Astrocyte (in vitro differentiated cells and primary cell): ENCODE data around the gene POU2F2. TPM values are rescaled to one million over a fixed set of nuclear protein-coding genes. Genes with fewer than 3 reads are reported as not detected.
A peak's percentile ranks its signal among the peaks of the same experiment; 100 is the strongest.

Source experiments
- DNase-seq: peaks from one replicate; pipeline ENCODE4 v3.0.0-alpha.2; 2010; ENCODE audit warnings: low read depth
- FAIRE-seq: peaks from 2 replicates; lab custom pipeline; 2011; peaks lifted over from hg19 to GRCh38; lab: Jason Lieb, UNC
- H2AFZ ChIP-seq: 2 replicates; pipeline ENCODE4 v1.6.0; 2012; ENCODE audit warnings: low read depth, low read length, inconsistent platforms
- H3K27ac ChIP-seq: 2 replicates; pipeline ENCODE4 v1.5.1; 2011; ENCODE audit warnings: low read depth, low read length, inconsistent platforms
- H3K27me3 ChIP-seq: 2 replicates; pipeline ENCODE4 v1.6.0; 2011; ENCODE audit warnings: low read length, inconsistent platforms; ENCODE audit not compliant: insufficient read depth
- H3K36me3 ChIP-seq: 2 replicates; pipeline ENCODE4 v1.5.1; 2011; ENCODE audit warnings: low read length, inconsistent platforms; ENCODE audit not compliant: insufficient read depth
- H3K4me1 ChIP-seq: 2 replicates; pipeline ENCODE4 v1.5.1; 2011; ENCODE audit warnings: low read length, inconsistent platforms; ENCODE audit not compliant: insufficient read depth
- H3K4me2 ChIP-seq: 2 replicates; pipeline ENCODE4 v1.6.0; 2012; ENCODE audit warnings: low read length, inconsistent platforms
- H3K4me3 ChIP-seq: 2 replicates; pipeline ENCODE4 v1.5.1; 2011; ENCODE audit warnings: low read depth, mild to moderate bottlenecking, low read length, inconsistent platforms; ENCODE audit not compliant: insufficient read depth
- H3K79me2 ChIP-seq: 2 replicates; pipeline ENCODE4 v1.6.0; 2012; ENCODE audit warnings: mild to moderate bottlenecking, low read length, inconsistent platforms; ENCODE audit not compliant: insufficient read depth
- H3K9ac ChIP-seq: 2 replicates; pipeline ENCODE4 v1.6.0; 2012; ENCODE audit warnings: mild to moderate bottlenecking, low read length, inconsistent platforms
- H3K9me3 ChIP-seq: 2 replicates; pipeline ENCODE4 v1.5.1; 2012; ENCODE audit warnings: low read depth, mild to moderate bottlenecking, low read length, inconsistent platforms; ENCODE audit not compliant: insufficient read depth
- H4K20me1 ChIP-seq: 2 replicates; pipeline ENCODE4 v1.6.0; 2012; ENCODE audit warnings: low read length, inconsistent platforms; ENCODE audit not compliant: insufficient read depth
- H3K27ac Mint-ChIP-seq: one replicate; pipeline ENCODE4 v1.8.0; 2021; ENCODE audit warnings: mild to moderate bottlenecking, mixed read lengths; ENCODE audit not compliant: unreplicated experiment
- H3K27me3 Mint-ChIP-seq: one replicate; pipeline ENCODE4 v1.8.0; 2021; ENCODE audit warnings: low read depth, mixed read lengths; ENCODE audit not compliant: unreplicated experiment
- H3K36me3 Mint-ChIP-seq: one replicate; pipeline ENCODE4 v1.8.0; 2021; ENCODE audit warnings: low read depth, mixed read lengths; ENCODE audit not compliant: unreplicated experiment
- H3K4me1 Mint-ChIP-seq: one replicate; pipeline ENCODE4 v1.8.0; 2021; ENCODE audit warnings: low read depth, mixed read lengths; ENCODE audit not compliant: unreplicated experiment
- H3K4me3 Mint-ChIP-seq: one replicate; pipeline ENCODE4 v1.8.0; 2021; ENCODE audit warnings: mild to moderate bottlenecking, moderate library complexity, mixed read lengths; ENCODE audit not compliant: unreplicated experiment
- H3K9me3 Mint-ChIP-seq: one replicate; pipeline ENCODE4 v1.8.0; 2021; ENCODE audit warnings: mild to moderate bottlenecking, mixed read lengths; ENCODE audit not compliant: unreplicated experiment
- CTCF ChIP-seq: IDR thresholded peaks from 2 replicates; pipeline ENCODE4 v1.5.1; 2011; ENCODE audit warnings: low read depth, mild to moderate bottlenecking, inconsistent platforms, low read length, moderate library complexity; ENCODE audit not compliant: insufficient read depth
- EZH2 ChIP-seq: IDR thresholded peaks from 2 replicates; pipeline ENCODE4 v1.6.1; 2012; ENCODE audit warnings: mild to moderate bottlenecking, low read length, inconsistent platforms; ENCODE audit not compliant: insufficient read depth
- total RNA-seq: library from RNA; stranded (reverse); gene quantifications from 2 replicates; pipeline ENCODE4 v1.2.1, GENCODE V29; 2021

The POU2F2 gene
- total RNA-seq, 1 donor from 2014 or later, result 8.3 TPM

GRCh38 chr19:42175952-42176648, 43.9 kb upstream of the POU2F2 start:
- TF ChIP-seq CTCF (no peak), EZH2 (peak; percentile 66)
- H3K36me3 ChIP-seq, result no peaks in the 10 kb centered on the region
- DNase-seq, result peak; percentile 20
- H2AFZ ChIP-seq, result peak overlapping the region; percentile 78
- Mint-ChIP-seq H3K27ac (peak overlapping the region; percentile 43), H3K4me1 (peaks cover 7% of the 10 kb centered on the region), H3K4me3 (peak overlapping the region; percentile 84), H3K36me3 (no peaks in the 10 kb centered on the region), H3K9me3 (no peaks in the 10 kb centered on the region), H3K27me3 (peaks cover 57% of the 10 kb centered on the region)
- H3K4me3 ChIP-seq, result peak overlapping the region; percentile 55
- peaks cover 20% of the 10 kb centered on the region for H4K20me1 ChIP-seq
- H3K9me3 ChIP-seq, result no peaks in the 10 kb centered on the region
- peaks cover 50% of the 10 kb centered on the region for H3K27me3 ChIP-seq
- no peak for FAIRE-seq
- peak overlapping the region; percentile 70 for H3K9ac ChIP-seq
- no peaks in the 10 kb centered on the region for H3K79me2 ChIP-seq
- H3K4me2 ChIP-seq, result peak overlapping the region; percentile 100
- H3K4me1 ChIP-seq, result no peaks in the 10 kb centered on the region
- H3K27ac ChIP-seq, result no peak overlapping the region

GRCh38 chr19:42174958-42175734, 42.9 kb upstream of the POU2F2 start:
- H3K9me3 ChIP-seq, result peaks cover 2% of the 10 kb centered on the region
- H3K36me3 ChIP-seq, result no peaks in the 10 kb centered on the region
- H3K9ac ChIP-seq, result peak overlapping the region; percentile 28
- no peak overlapping the region for H3K4me3 ChIP-seq
- no peak overlapping the region for H3K27ac ChIP-seq
- no peak overlapping the region for H2AFZ ChIP-seq
- Mint-ChIP-seq H3K27ac (no peak overlapping the region), H3K36me3 (no peaks in the 10 kb centered on the region), H3K27me3 (peaks cover 53% of the 10 kb centered on the region), H3K4me3 (no peak overlapping the region), H3K4me1 (peaks cover 7% of the 10 kb centered on the region), H3K9me3 (no peaks in the 10 kb centered on the region)
- FAIRE-seq (no peak), DNase-seq (no peak)
- H3K27me3 ChIP-seq, result peaks cover 46% of the 10 kb centered on the region
- TF ChIP-seq EZH2 (no peak), CTCF (no peak)
- peaks cover 20% of the 10 kb centered on the region for H4K20me1 ChIP-seq
- peak overlapping the region; percentile 100 for H3K4me2 ChIP-seq
- H3K79me2 ChIP-seq, result no peaks in the 10 kb centered on the region
- no peaks in the 10 kb centered on the region for H3K4me1 ChIP-seq
